GM12878 (cell line): ENCODE results near the gene UBE2E1. TPM values are rescaled to one million over a fixed set of nuclear protein-coding genes. Genes with fewer than 3 reads are reported as not detected.

Experiments
- BACH1 ChIP-seq: fragments of 450-650 bp; IDR thresholded peaks from 2 replicates; pipeline ENCODE4 v1.6.1; 2017; ENCODE audit warnings: mild to moderate bottlenecking, borderline replicate concordance
- CEBPB ChIP-seq, 2 experiments: fragments of 150-350 bp in 1 of 2; IDR thresholded peaks; 2 replicates each; pipeline ENCODE4 v1.6.1; 2012 to 2014; ENCODE audit warnings: low read depth in 2 of 2, low read length in 2 of 2, borderline replicate concordance in 1 of 2, inconsistent platforms in 1 of 2
- DPF2 ChIP-seq: fragments of 450-650 bp; IDR thresholded peaks from 2 replicates; pipeline ENCODE4 v1.6.1; 2017; ENCODE audit warnings: mild to moderate bottlenecking
- ETV6 ChIP-seq, 2 experiments: fragments of 450-650 bp in 1 of 2; IDR thresholded peaks in 1 of 2; conservative IDR thresholded peaks in 1 of 2; 2 replicates each; pipeline ENCODE4 v1.6.1; 2014; ENCODE audit warnings: antibody characterized with exemption in 1 of 2, borderline replicate concordance in 1 of 2, low read depth in 1 of 2, mild to moderate bottlenecking in 1 of 2, moderate library complexity in 1 of 2
- IKZF1 ChIP-seq: fragments of 450-650 bp; conservative IDR thresholded peaks from 2 replicates; pipeline ENCODE4 v1.6.1; 2017; ENCODE audit warnings: antibody characterized with exemption, mild to moderate bottlenecking
- PML ChIP-seq: IDR thresholded peaks from 2 replicates; pipeline ENCODE4 v1.6.1; 2012; ENCODE audit warnings: low read length, inconsistent platforms
- POU2F2 ChIP-seq: IDR thresholded peaks from 3 replicates; pipeline ENCODE4 v1.6.1; 2011; ENCODE audit warnings: low read depth, mild to moderate bottlenecking, low read length, borderline replicate concordance
- RAD51 ChIP-seq: fragments of 450-650 bp; IDR thresholded peaks from 2 replicates; pipeline ENCODE4 v1.6.1; 2016; ENCODE audit warnings: moderate library complexity, mild to moderate bottlenecking, inconsistent platforms
- polyA plus RNA-seq, 11 experiments: library from polyadenylated mRNA; depleted of rRNA in 4 of 11; unstranded in 6 of 11; stranded (reverse) in 5 of 11; fragments of >200 nt; fragmentation: Nextera tagmentation in 4 of 11; fragmentation: Illumina TruSeq in 1 of 11; extraction: Ambion mirVana in 4 of 11; extraction: Trizol in 1 of 11; gene quantifications; 1 replicate in 1 of 11; 2 replicates in 10 of 11; pipeline versions ENCODE4 v1.2.1 to v1.2.3, GENCODE V29; 2011 to 2016; ENCODE audit warnings: inconsistent platforms in 2 of 11, missing spikeins in 2 of 11, low read depth in 1 of 11
- total RNA-seq, 4 experiments: library from RNA; depleted of rRNA in 3 of 4; stranded (reverse); fragments of >200 nt in 3 of 4; fragmentation: Illumina TruSeq in 1 of 4; extraction: Trizol in 1 of 4; gene quantifications; 2 replicates each; pipeline versions ENCODE4 v1.2.1 to v1.2.3, GENCODE V29; 2013 to 2021
- TF ChIP-seq, protein P1 (sequence below): fragments of 450-650 bp; formaldehyde crosslinking; IDR thresholded peaks from 2 replicates; pipeline ENCODE4 v1.5.0; 2022; ENCODE audit warnings: mild to moderate bottlenecking, missing genetic modification characterization
- TF ChIP-seq, protein P2 (sequence below): IDR thresholded peaks from 2 replicates; pipeline ENCODE4 v1.6.1; 2012; ENCODE audit warnings: low read depth, low read length, improper control_type of control experiment
- TF ChIP-seq, protein P3 (sequence below): fragments of 450-650 bp; IDR thresholded peaks from 2 replicates; pipeline ENCODE4 v1.6.1; 2016; ENCODE audit warnings: mild to moderate bottlenecking

UBE2E1 gene
- total and polyA plus RNA-seq, 10 of the 15 experiments (the other 5 are each of a cell fraction or from before 2014, with no cell fraction given), result 18.7 to 425 (median 147) TPM

DNA sequence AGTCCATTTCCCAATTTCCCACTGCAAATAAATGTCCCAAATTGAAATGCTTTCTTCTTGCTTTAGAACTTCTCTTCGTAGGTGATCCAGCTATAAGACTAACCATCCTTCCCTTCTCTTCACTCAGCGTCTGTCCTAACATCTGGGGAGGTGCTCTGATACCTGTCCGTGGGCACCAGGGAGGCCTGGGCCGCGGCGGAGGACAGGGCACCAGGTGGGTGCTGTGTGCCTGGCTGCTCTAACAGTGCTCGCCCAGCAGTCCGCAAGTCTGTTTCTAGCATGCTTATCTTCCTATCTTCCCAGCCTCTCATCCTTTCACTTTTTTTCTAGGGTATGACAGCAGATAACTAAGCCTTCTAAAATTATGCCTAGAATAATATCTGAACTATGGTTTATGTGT is 73.7 kb downstream of the UBE2E1 start (continued):
- TF ChIP-seq, protein P1, sequence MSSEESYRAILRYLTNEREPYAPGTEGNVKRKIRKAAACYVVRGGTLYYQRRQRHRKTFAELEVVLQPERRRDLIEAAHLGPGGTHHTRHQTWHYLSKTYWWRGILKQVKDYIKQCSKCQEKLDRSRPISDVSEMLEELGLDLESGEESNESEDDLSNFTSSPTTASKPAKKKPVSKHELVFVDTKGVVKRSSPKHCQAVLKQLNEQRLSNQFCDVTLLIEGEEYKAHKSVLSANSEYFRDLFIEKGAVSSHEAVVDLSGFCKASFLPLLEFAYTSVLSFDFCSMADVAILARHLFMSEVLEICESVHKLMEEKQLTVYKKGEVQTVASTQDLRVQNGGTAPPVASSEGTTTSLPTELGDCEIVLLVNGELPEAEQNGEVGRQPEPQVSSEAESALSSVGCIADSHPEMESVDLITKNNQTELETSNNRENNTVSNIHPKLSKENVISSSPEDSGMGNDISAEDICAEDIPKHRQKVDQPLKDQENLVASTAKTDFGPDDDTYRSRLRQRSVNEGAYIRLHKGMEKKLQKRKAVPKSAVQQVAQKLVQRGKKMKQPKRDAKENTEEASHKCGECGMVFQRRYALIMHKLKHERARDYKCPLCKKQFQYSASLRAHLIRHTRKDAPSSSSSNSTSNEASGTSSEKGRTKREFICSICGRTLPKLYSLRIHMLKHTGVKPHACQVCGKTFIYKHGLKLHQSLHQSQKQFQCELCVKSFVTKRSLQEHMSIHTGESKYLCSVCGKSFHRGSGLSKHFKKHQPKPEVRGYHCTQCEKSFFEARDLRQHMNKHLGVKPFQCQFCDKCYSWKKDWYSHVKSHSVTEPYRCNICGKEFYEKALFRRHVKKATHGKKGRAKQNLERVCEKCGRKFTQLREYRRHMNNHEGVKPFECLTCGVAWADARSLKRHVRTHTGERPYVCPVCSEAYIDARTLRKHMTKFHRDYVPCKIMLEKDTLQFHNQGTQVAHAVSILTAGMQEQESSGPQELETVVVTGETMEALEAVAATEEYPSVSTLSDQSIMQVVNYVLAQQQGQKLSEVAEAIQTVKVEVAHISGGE (CRISPR knock-in tag), result no peak
- no peak for TF ChIP-seq ETV6 (conservative IDR thresholded peaks at IDR 0.05 in 1 of 2, IDR thresholded peaks at IDR 0.05 in 1 of 2; ENCODE audit: borderline replicate concordance in 1 of 2, low read depth in 1 of 2)
- TF ChIP-seq, protein P2, sequence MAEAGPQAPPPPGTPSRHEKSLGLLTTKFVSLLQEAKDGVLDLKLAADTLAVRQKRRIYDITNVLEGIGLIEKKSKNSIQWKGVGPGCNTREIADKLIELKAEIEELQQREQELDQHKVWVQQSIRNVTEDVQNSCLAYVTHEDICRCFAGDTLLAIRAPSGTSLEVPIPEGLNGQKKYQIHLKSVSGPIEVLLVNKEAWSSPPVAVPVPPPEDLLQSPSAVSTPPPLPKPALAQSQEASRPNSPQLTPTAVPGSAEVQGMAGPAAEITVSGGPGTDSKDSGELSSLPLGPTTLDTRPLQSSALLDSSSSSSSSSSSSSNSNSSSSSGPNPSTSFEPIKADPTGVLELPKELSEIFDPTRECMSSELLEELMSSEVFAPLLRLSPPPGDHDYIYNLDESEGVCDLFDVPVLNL, result no peak
- TF ChIP-seq DPF2, result no peak
- TF ChIP-seq, protein P3, sequence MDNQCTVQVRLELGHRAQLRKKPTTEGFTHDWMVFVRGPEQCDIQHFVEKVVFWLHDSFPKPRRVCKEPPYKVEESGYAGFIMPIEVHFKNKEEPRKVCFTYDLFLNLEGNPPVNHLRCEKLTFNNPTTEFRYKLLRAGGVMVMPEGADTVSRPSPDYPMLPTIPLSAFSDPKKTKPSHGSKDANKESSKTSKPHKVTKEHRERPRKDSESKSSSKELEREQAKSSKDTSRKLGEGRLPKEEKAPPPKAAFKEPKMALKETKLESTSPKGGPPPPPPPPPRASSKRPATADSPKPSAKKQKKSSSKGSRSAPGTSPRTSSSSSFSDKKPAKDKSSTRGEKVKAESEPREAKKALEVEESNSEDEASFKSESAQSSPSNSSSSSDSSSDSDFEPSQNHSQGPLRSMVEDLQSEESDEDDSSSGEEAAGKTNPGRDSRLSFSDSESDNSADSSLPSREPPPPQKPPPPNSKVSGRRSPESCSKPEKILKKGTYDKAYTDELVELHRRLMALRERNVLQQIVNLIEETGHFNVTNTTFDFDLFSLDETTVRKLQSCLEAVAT, result no peak
- no peak for TF ChIP-seq RAD51
- TF ChIP-seq POU2F2, result no peak
- no peak for TF ChIP-seq CEBPB (IDR thresholded peaks at IDR 0.05; ENCODE audit: borderline replicate concordance in 1 of 2, low read depth in 2 of 2, low read length in 2 of 2)
- TF ChIP-seq IKZF1, result no peak
- TF ChIP-seq PML, result no peak
- TF ChIP-seq BACH1, result no peak
